GM18907 (cell line): Measurements from ENCODE around the gene MSTN.
"Not testable (repeated sequence)": the region's sequence is repeated elsewhere in the genome, so short reads cannot be mapped to it uniquely, and the experiment has no call there.

Experiments used
- ATAC-seq: cut with Tn5 transposase; IDR thresholded peaks from one replicate; pipeline ENCODE4 v1.9.1; 2021; ENCODE audit warnings: mild to moderate bottlenecking, moderate library complexity; ENCODE audit not compliant: unreplicated experiment

Gene MSTN

GRCh38 chr2:190065839-190066238 is 3.3 kb upstream of the MSTN start:
- ATAC-seq: no peak

GRCh38 chr2:190063624-190064023 is 1.1 kb upstream of the MSTN start:
- ATAC-seq: no peak

- no peak for ATAC-seq
These were observed 476 bp downstream of the MSTN start for GRCh38 chr2:190062053-190062452.

GRCh38 chr2:190060626-190061025 is 1.9 kb downstream of the MSTN start:
- no peak for ATAC-seq

- no peak for ATAC-seq
These were observed 2.5 kb downstream of the MSTN start for GRCh38 chr2:190060019-190060418.

GRCh38 chr2:190053426-190053825 is 9.1 kb downstream of the MSTN start:
- ATAC-seq: no peak

GRCh38 chr2:190052307-190052706 is 10.2 kb downstream of the MSTN start:
- ATAC-seq: no peak

- ATAC-seq: no peak
These were observed 11.3 kb downstream of the MSTN start for GRCh38 chr2:190051223-190051622.

GRCh38 chr2:190050001-190050400 is 12.5 kb downstream of the MSTN start:
- ATAC-seq: peak; percentile 57

- no peak for ATAC-seq
These were observed 17.7 kb downstream of the MSTN start for GRCh38 chr2:190044866-190045265.

- no peak for ATAC-seq
These were observed 19.1 kb downstream of the MSTN start for GRCh38 chr2:190043441-190043840.

GRCh38 chr2:190036071-190036470 is 26.5 kb downstream of the MSTN start:
- ATAC-seq: no peak

GRCh38 chr2:190034417-190034816 is 28.1 kb downstream of the MSTN start:
- ATAC-seq: not testable (repeated sequence)

GRCh38 chr2:190031969-190032618 is 30.4 kb downstream of the MSTN start:
- ATAC-seq: peak; percentile 87

- ATAC-seq: peak; percentile 66
These were observed 38.7 kb downstream of the MSTN start for GRCh38 chr2:190023860-190024259.

GRCh38 chr2:190020720-190021119 is 41.8 kb downstream of the MSTN start:
- ATAC-seq: no peak

- ATAC-seq: no peak
These were observed 44.7 kb downstream of the MSTN start for GRCh38 chr2:190017837-190018236.

- not testable (repeated sequence) for ATAC-seq
These were observed 46.6 kb downstream of the MSTN start for GRCh38 chr2:190015969-190016368.
